Fibroblast of upper back skin (primary cell): Measurements from ENCODE around the gene THAP7.
A peak's percentile ranks its signal among the peaks of the same experiment; 100 is the strongest.

Source experiments
- DNase-seq: peaks from one replicate; pipeline ENCODE4 v3.0.0-alpha.2; 2013

Gene THAP7

DNA sequence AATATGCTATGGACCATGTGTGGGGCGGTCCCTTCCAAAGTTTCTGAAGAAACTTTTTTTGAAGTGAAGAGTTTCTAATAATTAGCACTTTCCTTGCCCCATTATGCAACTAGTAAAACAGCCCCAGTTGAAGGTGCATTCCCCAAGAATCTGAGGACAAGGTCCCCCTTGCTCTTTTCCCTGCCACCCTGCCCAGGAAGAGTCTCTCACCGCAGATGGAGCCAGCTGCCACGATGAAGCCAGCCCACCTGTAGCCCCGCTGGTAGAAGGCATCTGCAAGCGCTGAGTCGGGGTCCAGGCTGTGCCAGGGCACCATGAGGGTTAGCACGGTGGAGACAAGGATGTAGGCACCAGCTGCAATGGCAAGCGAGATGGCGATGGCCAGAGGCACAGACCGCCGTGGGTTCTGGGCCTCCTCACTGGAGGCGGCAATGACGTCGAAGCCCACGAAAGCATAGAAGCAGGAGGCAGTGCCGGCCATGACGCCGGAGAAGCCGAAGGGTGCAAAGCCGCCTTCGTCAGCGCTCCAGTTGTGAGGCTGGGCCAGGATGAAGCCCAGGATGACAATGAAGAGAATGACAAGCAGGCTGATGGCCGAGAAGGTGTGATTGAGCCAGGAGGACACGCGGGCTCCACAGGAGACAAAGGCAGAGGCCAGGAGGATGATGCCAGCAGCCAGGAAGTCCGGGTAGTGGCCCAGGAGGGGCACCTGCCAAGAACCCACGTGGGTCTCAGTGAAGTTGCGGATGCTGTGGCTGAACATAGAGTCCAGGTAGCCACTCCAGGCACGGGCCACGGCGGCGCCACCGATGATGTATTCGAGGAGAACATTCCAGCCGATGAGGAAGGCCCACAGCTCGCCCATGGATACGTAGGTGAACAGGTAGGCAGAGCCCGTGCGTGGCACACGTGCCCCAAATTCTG lies 29.0 kb upstream of the THAP7 start:
- no peak for DNase-seq

DNA sequence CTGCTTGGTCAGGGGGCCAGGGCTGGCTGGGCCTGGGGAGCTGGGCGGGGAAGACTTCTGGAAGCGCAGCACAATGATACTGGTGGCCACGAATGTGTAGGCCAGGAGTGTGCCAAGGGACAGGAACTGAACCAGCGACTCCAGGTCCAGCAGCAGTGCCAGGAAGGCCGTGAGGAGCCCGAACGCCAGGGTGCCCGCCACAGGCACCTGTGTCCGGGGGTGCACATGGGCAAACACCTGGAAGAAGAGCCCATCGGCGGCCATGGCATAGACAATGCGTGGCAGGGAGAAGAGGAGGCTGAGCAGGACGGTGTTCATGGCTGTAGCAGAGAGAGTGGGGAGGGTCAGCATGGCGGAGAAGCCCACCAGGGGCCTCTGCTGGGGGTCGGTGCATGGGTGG lies 28.1 kb upstream of the THAP7 start:
- DNase-seq = no peak

DNA sequence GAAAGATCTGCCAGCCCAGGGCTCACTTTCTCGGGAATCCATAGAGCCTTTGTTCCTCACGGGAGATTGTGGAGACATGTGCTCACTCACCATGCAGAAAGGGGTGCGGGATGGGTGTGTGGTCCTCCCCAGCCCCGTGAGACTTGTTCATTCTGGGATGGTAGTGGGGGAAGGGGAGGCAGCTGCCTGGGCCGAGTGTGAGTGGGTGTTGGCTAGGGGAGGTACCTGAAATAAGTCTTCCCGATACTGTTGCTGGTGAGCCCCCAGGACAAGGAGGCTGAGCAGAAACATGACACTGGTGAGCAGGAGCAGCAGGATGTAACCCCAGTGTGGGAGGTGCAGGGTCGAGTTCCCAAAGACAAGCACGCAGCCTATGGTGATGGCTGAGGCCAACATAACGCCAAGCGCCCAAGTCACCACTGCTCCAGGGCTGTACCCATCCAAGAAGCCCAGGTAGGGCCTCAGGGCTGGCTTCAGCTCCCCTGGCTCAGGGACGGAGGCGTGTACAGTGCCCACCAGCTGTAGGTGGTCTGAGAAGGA lies 27.6 kb upstream of the THAP7 start:
- DNase-seq = no peak

DNA sequence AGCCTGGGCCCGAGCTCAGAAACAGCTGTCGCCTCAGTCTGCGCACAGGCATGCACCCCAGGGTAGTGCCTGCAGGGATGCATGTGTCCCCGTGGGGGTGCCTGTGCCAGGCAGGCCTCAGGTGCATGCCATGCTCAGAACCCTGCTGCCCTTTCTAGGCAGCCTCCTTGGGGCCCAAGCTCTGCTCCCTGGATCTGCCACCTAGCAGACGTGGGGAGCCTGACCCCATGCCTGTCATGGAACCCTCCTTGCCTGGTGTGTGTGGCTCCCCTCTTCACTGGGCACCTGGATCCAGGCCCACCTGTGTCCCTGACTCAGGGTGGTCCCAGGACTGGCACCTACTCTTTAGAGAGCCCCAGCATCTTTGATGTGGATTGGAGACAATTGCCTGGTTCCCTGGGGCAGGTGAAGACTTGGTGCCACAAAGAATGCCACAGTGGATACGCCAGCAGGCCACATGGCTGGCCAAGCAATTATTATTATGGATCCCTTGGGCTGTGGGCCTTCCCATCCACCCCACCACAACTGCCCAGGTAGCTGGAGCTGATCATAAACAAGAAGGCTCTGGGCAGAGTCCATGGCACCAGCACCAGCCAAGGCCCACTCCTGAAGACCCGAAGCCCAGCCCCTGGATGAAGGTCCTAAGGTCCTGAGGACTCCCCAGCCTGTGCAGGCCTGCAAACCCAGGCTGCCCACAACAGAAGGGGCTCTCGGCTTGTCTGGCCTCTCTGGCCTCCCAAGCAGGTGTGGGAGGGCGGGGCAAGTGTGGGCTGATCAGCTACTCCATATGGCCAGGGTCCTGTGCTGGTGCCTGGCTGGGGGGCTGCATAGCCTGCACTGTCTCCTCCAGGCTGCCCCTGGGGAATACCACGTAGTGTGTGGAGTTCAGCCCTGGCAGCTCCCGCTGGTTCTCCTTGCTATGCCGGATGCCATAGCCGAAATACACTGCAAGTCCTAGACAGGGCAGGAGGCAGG lies 26.6 kb upstream of the THAP7 start:
- no peak for DNase-seq

DNA sequence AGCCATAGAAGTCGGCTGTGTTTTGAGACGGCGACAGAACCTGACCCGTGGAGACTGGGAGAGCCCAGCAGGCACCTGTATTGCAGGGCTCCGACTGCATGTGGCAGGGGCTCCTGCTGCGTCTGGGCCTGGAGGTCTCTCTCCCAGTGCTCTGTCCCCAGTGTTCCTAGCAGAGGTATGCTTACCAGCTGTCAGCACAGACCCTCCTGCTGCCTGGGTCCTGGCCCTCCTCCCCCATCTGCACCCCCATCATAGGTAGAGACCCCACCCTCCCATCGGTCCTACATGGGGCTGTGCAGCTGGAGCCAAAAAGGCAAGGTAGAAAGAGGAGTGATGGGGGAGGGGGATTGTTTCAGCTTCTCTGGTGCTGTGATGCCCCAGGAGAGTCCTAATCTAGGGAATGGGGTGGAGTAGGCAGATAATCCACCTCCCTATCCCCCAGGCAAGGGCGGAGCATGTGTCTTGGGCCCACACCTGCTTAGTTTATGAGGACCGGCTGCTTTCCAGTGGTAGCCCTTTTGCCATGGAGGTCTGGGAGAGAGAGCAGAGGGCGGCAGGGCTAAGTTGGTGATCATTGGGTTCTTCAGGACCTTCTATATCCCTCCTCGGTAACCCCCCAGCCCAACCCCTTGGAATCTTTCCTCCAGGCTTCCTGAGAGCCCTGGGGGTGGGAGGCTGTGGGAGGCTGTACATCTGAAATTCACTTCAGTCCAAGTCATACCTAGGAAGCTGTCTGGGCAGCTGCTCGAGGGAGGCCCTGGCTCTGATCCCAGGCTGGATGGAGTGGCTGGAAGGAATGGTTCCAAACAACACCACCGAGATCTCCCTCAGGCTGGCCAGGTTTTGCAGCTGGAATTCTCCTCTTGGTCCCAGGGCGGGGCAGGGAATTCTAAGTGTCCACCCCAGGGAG lies 25.1 kb upstream of the THAP7 start:
- peak; percentile 78 for DNase-seq

DNA sequence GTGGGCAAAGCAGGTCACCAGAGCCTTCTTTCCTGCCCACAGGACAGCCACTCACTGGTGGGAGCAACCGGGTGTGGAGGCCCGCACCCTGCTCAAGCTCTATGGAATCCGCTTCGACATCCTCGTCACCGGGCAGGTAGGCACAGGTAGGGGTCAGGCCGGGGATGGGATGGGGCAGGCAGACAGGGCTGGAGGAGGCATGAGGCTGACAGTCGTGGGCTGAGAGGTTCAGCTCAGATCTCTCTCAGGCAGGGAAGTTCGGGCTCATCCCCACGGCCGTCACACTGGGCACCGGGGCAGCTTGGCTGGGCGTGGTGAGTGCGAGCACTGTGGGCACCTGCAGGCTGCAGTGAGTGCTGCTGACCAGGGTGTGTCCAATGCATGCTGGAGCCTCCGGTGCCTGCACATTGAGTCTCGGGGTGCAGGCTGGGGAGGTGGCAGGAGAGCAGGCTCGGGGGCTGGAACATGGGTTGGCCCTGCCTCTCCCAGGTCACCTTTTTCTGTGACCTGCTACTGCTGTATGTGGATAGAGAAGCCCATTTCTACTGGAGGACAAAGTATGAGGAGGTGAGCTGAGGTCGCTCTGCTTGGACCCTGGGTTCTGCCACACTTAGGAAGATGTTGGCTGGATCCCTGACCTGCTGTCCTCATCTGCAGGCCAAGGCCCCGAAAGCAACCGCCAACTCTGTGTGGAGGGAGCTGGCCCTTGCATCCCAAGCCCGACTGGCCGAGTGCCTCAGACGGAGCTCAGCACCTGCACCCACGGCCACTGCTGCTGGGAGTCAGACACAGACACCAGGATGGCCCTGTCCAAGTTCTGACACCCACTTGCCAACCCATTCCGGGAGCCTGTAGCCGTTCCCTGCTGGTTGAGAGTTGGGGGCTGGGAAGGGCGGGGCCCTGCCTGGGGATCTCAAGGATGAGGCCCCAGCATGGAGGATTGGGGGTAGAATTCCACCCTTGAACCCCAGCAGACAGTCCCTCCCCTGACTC lies 24.1 kb upstream of the THAP7 start:
- no peak for DNase-seq

DNA sequence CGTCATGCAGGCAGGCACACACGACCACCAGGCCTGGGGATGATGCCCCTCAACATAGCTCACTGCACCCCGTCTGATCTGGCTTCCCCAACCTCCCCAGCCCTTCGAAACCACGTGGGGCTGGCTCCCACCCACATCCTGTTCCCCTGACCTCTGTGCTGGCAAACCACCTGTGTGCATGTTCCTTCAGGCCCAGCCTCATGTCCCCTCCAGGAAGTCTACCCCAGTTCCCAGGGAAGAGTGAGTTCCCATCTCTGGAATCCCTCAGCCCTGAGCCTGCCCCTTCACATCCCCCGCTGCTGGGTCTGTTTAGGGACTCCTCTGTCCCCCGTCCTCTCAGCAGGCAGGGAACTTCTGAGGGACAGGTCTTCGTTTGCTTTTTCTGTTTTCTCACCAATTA lies 23.3 kb upstream of the THAP7 start:
- no peak for DNase-seq

DNA sequence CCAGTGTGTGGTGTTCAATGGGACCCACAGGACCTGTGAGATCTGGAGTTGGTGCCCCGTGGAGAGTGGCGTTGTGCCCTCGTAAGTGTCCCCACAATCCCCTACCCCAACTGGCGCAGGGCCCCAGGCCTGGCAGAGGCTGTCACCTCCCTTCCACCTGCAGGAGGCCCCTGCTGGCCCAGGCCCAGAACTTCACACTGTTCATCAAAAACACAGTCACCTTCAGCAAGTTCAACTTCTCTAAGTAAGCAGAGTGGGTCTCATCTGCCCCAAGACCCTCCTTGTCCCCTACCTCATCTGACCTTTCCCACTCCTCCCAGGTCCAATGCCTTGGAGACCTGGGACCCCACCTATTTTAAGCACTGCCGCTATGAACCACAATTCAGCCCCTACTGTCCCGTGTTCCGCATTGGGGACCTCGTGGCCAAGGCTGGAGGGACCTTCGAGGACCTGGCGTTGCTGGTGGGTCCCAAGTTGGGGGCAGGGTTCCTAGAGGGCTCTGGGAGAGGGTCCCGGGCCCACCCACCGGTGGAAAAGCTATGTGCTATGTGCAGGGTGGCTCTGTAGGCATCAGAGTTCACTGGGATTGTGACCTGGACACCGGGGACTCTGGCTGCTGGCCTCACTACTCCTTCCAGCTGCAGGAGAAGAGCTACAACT lies 21.2 kb upstream of the THAP7 start:
- DNase-seq = no peak

DNA sequence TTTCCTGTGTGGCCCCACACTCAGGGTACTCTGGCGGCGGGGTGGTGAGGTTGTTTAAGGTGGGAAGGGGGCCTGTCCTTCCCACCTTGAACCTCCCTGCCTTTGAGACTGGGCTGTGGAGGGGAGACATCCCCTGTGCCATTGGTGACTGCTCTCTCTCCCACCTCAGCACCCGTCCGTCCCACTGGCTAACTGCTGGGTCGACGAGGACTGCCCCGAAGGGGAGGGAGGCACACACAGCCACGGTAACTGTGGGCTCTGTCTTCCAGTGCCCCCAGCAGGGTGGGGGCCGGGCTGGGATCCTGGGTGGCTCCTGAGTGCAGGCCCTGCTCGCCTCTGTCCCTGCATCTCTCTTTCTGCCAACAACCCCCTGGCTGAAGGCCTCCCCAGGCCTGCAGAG lies 20.6 kb upstream of the THAP7 start:
- no peak for DNase-seq

DNA sequence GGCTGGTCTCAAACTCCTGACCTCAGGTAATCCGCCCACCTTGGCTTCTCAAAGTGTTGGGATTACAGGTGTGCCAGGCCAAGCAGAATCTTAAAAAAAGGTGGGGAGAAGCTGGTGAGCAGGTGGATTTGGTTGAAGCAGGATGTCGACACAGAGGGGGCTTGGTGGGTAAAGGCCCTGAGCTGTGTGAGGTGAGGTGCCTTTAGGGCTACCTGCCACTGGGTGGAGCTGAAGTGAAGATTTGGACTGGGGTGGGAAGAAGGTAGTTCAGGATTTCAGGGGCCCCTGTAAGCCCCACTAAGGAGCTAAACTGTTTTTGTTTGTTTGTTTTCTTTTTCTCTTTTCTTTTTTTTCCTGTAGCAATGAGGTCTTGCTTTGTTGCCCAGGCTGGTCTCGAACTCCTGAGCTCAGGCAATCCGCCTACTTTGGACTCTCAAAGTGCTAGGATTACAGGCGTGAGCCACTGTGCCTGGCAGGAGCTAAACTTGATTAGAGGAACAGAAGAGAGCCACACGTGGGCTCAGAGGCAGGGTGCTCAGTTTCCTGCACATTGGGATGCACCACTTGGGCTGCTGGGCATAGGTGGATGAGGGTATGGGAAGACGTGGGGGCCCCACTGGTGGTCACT lies 19.0 kb upstream of the THAP7 start:
- peak; percentile 8 for DNase-seq

DNA sequence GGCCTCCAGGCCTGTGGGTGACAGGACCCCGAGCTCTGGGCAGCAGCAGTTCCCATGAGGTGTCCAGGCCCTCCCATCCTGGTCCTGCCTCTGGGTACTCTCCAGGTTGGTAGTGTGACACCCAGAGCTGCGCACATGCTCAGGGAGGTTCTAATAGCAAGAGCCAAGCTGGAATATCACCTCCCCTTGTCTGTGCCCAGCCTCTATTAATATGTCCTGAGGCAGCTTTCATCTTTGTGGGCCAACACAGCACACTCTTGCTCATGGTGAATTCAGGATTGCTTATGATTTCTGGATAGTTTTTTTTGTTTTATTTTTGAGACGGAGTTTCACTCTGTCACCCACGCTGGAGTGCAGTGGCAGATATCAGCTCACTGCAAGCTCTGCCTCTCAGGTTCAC lies 16.4 kb upstream of the THAP7 start:
- no peak for DNase-seq

DNA sequence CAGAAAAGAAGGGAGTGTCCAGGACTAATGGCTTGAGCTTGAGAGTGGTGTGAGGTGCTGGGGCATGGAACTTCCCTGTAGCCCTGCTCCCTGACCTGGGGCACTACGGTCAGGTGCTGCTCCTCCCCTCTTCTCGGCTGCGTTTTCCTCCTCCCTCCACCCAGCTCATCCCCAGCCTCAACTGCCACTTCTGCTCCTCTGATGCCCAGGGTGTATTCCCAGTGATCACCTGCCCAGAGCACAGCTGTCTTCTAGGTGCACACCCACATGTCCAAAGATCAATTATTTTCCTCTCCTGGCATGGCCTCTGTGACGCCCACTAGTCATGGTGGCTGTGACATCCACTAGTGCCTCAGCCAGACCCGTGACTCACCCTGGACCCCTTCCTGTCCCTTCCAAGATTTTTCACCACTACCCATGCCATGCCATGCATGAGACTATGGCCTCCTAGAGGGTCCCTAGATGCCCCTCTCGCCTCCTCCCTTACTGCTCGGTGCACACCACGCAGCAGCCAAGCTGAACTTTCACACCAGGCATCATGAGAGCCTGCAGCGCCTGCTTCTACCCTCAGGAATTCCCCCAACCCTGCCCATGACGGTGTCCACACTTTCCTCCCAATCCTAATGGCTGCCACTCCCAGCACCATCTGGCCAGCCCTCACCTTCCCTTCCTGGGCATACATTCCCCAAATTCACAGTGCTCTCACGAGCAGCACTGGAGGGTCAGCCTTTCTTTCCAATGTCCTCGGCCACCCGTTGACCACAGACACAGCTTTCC lies 14.9 kb upstream of the THAP7 start:
- no peak for DNase-seq

DNA sequence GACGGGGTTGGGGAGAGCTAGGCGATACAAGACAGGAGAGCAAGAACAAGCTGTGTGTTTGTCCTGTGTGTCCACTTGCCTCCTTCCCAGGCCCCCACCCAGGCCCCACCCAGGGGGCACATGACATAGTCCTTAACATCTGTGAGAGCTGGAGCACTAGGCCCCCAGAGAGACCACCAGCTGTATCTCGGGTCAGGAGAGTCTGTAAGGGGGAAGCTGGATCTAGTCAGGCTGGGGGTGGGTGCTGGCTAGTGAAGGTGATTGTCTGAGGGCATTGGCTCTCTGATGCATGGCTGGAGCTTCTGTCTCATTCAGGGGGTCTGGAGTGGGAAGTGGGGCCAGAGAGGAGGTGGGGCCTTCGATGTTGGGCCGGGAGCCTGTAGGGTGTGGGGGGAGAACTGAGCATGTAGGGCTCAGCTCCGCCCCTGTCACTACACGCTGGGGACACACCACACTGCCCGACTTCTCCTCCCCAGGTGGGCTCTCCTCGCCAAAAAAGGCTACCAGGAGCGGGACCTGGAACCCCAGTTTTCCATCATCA lies 13.6 kb upstream of the THAP7 start:
- DNase-seq = no peak

DNA sequence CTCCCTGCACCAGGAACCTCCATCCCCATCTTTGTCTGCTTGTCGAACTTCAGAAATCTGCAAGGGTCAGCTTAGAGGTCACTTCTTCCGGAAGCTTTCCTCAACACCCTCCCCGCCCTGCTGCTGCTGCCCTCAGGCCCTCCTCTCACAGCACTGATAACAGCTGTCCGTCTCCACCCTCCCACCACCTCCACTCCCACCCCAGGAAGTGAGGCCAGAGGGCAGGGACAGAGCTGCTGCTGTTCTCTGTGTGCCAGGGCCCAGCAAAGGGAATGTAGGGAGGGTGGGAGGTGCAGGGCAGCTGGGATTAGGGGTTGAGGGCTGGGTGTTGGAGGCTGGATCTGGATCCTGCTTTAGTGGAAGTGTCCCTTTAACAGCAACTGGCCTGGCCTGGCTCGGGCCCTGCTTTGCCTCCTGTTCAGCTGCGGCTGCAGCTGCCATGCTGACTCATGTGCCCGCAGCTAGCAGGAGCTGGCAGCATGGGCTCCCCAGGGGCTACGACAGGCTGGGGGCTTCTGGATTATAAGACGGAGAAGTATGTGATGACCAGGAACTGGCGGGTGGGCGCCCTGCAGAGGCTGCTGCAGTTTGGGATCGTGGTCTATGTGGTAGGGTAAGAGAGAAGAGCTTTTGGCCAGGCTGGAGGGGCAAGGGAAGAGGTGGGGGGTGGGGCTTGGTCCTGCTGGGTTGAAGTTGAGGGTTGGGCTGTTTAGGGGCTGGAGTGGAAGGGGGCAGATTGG lies 13.0 kb upstream of the THAP7 start, which contains the start of gene P2RX6:
Gene P2RX6, plus strand, starts transcription at position 440 of the 740 bp plus-strand sequence. Its CDS starts 10 bp downstream, at position 450.
- peak; percentile 60 for DNase-seq

DNA sequence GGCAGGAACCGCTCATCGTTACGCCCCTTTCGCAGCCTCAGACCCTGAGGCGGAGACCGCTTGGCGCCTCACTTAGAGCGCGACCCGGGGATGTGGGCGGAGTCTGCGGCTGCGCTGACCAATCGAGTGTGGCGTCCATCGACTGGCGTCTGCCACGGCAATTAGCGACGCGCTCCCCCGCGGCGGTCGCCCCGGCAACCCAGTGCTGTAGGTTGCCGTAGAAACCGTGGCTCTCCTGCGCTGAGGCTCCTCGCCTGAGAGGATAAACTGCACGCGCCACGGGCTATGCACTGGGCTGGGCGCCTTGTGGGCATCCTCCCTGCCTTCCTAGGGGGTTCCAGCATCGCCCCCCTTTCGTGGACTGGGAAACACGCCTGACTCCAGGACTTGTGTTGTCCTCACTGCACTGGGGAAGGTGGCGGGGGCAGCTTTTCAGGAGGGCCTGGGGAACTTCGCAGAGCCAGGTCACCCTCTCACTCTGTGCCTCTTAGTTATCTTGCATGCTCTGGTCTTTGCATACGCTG lies 12.3 kb upstream of the THAP7 start:
- peak; percentile 88 for DNase-seq

DNA sequence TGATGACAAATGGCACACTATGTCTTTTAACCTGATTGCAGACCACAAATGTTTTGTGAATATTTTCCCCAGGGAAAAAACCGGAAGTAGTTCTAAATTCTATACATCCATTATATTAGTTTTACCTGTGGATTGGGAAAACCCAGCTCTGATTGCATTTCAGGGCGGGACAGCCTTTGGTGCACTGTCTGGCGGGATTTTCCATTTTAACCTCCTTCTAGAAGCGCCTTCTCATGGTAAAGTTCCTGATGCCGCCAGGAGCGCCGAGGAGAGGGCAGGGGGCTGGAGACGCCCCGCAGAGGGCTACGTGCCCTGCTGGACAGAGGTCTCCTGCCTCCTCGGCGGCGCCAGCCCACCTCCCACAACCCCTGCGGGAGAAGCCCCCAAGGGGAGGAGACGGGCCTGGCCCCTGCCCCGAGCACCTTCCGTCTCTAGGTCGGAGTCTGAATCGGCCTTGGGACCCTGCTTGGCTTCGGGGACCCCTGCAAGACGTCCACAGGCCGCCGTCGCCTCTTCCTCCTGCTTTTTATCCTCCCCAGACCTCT lies 11.8 kb upstream of the THAP7 start:
- DNase-seq = no peak
